Measurements from ENCODE around the gene SAMD4A.

Gene SAMD4A

DNA sequence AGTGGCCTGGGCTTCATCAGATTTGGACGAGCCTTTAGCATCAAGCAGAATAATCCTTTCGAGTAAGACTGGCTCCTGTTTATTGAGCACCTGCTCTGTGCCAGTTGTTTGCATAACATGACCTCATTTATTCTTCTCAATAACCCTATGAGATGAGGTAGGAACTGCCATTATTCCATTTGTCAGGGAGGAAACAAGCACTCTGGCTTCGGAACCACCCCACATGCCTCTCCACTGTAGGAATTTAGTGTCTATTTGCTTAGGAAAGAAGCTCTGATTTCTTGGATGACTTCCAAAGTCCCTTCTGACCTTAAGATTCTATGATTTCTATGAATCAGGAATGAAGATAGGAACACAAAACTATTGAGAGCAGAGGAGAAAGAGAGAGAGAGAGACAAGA lies 11.0 kb downstream of the SAMD4A start:
- TF ChIP-seq, protein P1, sequence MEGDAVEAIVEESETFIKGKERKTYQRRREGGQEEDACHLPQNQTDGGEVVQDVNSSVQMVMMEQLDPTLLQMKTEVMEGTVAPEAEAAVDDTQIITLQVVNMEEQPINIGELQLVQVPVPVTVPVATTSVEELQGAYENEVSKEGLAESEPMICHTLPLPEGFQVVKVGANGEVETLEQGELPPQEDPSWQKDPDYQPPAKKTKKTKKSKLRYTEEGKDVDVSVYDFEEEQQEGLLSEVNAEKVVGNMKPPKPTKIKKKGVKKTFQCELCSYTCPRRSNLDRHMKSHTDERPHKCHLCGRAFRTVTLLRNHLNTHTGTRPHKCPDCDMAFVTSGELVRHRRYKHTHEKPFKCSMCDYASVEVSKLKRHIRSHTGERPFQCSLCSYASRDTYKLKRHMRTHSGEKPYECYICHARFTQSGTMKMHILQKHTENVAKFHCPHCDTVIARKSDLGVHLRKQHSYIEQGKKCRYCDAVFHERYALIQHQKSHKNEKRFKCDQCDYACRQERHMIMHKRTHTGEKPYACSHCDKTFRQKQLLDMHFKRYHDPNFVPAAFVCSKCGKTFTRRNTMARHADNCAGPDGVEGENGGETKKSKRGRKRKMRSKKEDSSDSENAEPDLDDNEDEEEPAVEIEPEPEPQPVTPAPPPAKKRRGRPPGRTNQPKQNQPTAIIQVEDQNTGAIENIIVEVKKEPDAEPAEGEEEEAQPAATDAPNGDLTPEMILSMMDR (IDR thresholded peaks at IDR 0.05; ENCODE audit: insufficient read depth, low read length), result no peak
- TF ChIP-seq GABPA (IDR thresholded peaks at IDR 0.05; ENCODE audit: low read depth) (no peak), POLR2AphosphoS5 (IDR thresholded peaks at IDR 0.05; ENCODE audit: low read depth) (no peak), SPI1 (IDR thresholded peaks at IDR 0.05; ENCODE audit: borderline replicate concordance, low read depth) (no peak)
- TF ChIP-seq, protein P2, sequence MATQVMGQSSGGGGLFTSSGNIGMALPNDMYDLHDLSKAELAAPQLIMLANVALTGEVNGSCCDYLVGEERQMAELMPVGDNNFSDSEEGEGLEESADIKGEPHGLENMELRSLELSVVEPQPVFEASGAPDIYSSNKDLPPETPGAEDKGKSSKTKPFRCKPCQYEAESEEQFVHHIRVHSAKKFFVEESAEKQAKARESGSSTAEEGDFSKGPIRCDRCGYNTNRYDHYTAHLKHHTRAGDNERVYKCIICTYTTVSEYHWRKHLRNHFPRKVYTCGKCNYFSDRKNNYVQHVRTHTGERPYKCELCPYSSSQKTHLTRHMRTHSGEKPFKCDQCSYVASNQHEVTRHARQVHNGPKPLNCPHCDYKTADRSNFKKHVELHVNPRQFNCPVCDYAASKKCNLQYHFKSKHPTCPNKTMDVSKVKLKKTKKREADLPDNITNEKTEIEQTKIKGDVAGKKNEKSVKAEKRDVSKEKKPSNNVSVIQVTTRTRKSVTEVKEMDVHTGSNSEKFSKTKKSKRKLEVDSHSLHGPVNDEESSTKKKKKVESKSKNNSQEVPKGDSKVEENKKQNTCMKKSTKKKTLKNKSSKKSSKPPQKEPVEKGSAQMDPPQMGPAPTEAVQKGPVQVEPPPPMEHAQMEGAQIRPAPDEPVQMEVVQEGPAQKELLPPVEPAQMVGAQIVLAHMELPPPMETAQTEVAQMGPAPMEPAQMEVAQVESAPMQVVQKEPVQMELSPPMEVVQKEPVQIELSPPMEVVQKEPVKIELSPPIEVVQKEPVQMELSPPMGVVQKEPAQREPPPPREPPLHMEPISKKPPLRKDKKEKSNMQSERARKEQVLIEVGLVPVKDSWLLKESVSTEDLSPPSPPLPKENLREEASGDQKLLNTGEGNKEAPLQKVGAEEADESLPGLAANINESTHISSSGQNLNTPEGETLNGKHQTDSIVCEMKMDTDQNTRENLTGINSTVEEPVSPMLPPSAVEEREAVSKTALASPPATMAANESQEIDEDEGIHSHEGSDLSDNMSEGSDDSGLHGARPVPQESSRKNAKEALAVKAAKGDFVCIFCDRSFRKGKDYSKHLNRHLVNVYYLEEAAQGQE (IDR thresholded peaks at IDR 0.05; ENCODE audit: insufficient replicate concordance, low read depth), result no peak
- H3K27me3 ChIP-seq (ENCODE audit: insufficient read depth, poor library complexity, severe bottlenecking), result no peaks in the 10 kb centered on the region
- no peak for DNase-seq (ENCODE audit: low read depth in 1 of 2, low spot score in 1 of 2)
- no peak overlapping the region for H3K4me3 ChIP-seq (replicated peaks; ENCODE audit: insufficient read depth, low read length)
- H3K27ac ChIP-seq (replicated peaks), result no peak overlapping the region

DNA sequence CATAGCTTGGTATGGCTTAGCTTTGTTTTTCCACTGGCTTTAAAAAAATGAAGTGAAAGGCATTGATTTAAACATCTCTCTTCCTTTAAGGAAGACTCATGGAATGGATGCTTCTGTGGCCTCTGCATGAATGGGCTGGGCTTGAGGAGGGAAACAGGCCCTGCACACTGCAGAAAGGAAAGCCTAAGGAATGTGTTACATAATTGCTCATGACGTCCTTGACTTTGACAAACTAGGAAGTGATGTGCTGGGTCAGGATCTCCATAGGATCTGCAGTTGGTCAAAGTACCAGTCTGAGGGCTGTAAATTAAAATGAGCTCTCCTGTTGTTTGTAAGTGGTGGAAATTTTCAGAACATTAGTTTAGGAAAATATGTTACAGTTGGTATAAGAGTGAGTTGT lies 12.7 kb downstream of the SAMD4A start:
- no peak overlapping the region for H3K4me3 ChIP-seq (replicated peaks; ENCODE audit: insufficient read depth, low read length)
- TF ChIP-seq SPI1 (IDR thresholded peaks at IDR 0.05; ENCODE audit: borderline replicate concordance, low read depth) (no peak), POLR2AphosphoS5 (IDR thresholded peaks at IDR 0.05; ENCODE audit: low read depth) (no peak), GABPA (IDR thresholded peaks at IDR 0.05; ENCODE audit: low read depth) (no peak)
- TF ChIP-seq, protein P1 (IDR thresholded peaks at IDR 0.05; ENCODE audit: insufficient read depth, low read length), result no peak
- TF ChIP-seq, protein P2 (IDR thresholded peaks at IDR 0.05; ENCODE audit: insufficient replicate concordance, low read depth), result no peak
- H3K27me3 ChIP-seq (ENCODE audit: insufficient read depth, poor library complexity, severe bottlenecking), result no peaks in the 10 kb centered on the region
- no peak overlapping the region for H3K27ac ChIP-seq (replicated peaks)
- no peak for DNase-seq (ENCODE audit: low read depth in 1 of 2, low spot score in 1 of 2)

DNA sequence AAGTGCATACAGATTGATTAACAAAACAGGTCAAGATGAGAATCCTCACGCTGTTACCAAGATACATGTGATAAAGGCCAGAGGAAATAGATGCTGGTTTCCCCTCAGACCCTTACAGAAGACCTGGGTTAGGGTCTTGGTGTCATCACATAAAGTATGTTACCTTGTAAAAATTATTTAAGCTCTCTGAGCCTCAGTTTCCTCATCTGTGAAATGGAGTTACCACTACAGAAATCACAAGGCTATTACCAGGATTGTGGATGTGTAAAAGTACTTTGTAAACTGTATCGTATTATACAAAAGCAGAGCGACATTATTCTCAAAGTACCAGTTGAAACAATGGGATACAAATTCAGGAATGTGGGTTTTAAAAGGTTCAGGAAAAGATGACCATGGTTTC lies 14.0 kb downstream of the SAMD4A start:
- H3K27me3 ChIP-seq (ENCODE audit: insufficient read depth, poor library complexity, severe bottlenecking), result no peaks in the 10 kb centered on the region
- DNase-seq (ENCODE audit: low read depth in 1 of 2, low spot score in 1 of 2), result no peak
- H3K27ac ChIP-seq (replicated peaks), result no peak overlapping the region
- H3K4me3 ChIP-seq (replicated peaks; ENCODE audit: insufficient read depth, low read length), result no peak overlapping the region
- TF ChIP-seq, protein P1 (IDR thresholded peaks at IDR 0.05; ENCODE audit: insufficient read depth, low read length), result no peak
- no peak for TF ChIP-seq POLR2AphosphoS5 (IDR thresholded peaks at IDR 0.05; ENCODE audit: low read depth)
- no peak for TF ChIP-seq SPI1 (IDR thresholded peaks at IDR 0.05; ENCODE audit: borderline replicate concordance, low read depth)
- no peak for TF ChIP-seq GABPA (IDR thresholded peaks at IDR 0.05; ENCODE audit: low read depth)
- TF ChIP-seq, protein P2 (IDR thresholded peaks at IDR 0.05; ENCODE audit: insufficient replicate concordance, low read depth), result no peak

All from HL-60 (cell line).